ENCODE measurements around the gene EME2. TPM values are rescaled to one million over a fixed set of nuclear protein-coding genes. Genes with fewer than 3 reads are reported as not detected.

Gene EME2
- total RNA-seq, 3 donors from 2014 or later (not counting 1 experiment from before 2014, with no cell fraction given), result 30.0 to 33.8 (median 30.1) TPM

DNA sequence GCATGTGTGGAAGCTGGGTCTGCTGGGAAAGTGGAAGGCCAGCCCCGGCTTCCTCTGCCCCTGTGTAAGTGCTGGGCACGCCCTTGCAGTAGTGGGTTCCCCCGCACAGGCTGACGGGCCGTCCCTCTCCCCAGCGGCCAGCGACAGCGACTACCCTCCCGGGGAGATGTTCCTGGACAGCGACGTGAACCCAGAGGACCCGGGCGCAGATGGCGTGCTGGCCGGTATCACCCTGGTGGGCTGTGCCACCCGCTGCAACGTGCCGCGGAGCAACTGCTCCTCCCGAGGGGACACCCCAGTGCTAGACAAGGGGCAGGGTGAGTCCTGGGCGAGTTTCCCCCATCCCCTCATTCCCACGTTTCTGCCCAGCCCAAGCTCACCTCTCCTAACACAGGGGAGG lies 6.8 kb upstream of the EME2 start:
- Mint-ChIP-seq H3K9me3 (no peaks in the 10 kb centered on the region), H3K4me3 (no peak overlapping the region), H3K36me3 (peaks cover 7% of the 10 kb centered on the region), H3K27ac (peak overlapping the region in 1 of 2 donors; percentile 36), H3K27me3 (ENCODE audit: low read depth in 2 of 2) (no peaks in the 10 kb centered on the region), H3K4me1 (peaks cover 0 to 8% of the 10 kb centered on the region in 2 donors)
- no peak for DNase-seq
- Histone ChIP-seq H3K27ac (ENCODE audit: low read length) (no peak overlapping the region), H3K9me3 (ENCODE audit: control insufficient read depth, insufficient read depth, low read length) (no peaks in the 10 kb centered on the region), H3K36me3 (ENCODE audit: control insufficient read depth, insufficient read depth, low read length) (peaks cover 55% of the 10 kb centered on the region), H3K27me3 (ENCODE audit: control insufficient read depth, insufficient read depth, low read length) (no peaks in the 10 kb centered on the region), H3K4me1 (ENCODE audit: control insufficient read depth, insufficient read depth, low read length) (peaks cover 19% of the 10 kb centered on the region), H3K4me3 (ENCODE audit: low read length) (no peak overlapping the region)
- intact Hi-C loops (cut with micrococcal nuclease), result no loop called here
- TF ChIP-seq, protein P1, sequence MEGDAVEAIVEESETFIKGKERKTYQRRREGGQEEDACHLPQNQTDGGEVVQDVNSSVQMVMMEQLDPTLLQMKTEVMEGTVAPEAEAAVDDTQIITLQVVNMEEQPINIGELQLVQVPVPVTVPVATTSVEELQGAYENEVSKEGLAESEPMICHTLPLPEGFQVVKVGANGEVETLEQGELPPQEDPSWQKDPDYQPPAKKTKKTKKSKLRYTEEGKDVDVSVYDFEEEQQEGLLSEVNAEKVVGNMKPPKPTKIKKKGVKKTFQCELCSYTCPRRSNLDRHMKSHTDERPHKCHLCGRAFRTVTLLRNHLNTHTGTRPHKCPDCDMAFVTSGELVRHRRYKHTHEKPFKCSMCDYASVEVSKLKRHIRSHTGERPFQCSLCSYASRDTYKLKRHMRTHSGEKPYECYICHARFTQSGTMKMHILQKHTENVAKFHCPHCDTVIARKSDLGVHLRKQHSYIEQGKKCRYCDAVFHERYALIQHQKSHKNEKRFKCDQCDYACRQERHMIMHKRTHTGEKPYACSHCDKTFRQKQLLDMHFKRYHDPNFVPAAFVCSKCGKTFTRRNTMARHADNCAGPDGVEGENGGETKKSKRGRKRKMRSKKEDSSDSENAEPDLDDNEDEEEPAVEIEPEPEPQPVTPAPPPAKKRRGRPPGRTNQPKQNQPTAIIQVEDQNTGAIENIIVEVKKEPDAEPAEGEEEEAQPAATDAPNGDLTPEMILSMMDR (IDR thresholded peaks at IDR 0.05), result no peak
- 88% methylated on average over 22 of the region's 22 CpGs for WGBS (ENCODE audit: insufficient coverage)
- ATAC-seq, result no peak

DNA sequence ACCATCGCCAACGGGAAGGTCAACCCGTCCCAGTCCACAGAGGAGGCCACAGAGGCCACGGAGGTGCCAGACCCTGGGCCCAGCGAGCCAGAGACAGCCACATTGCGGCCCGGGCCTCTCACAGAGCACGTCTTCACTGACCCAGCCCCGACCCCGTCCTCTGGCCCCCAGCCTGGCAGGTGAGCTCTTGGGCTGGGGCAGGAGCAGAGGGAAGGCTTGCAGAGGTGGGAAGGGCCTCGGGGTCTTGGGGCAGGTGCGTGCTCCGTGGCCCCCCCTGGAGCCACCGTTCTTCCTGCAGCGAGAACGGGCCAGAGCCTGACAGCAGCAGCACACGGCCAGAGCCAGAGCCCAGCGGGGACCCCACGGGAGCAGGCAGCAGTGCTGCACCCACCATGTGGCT lies 6.4 kb upstream of the EME2 start:
- DNase-seq (no peak), ATAC-seq (no peak)
- Mint-ChIP-seq H3K4me3 (no peak overlapping the region), H3K27me3 (ENCODE audit: low read depth in 2 of 2) (no peaks in the 10 kb centered on the region), H3K36me3 (peaks cover 3% of the 10 kb centered on the region), H3K4me1 (peaks cover 0 to 8% of the 10 kb centered on the region in 2 donors), H3K9me3 (no peaks in the 10 kb centered on the region), H3K27ac (peak overlapping the region in 1 of 2 donors; percentile 36)
- no peak overlapping the region for H3K4me3 ChIP-seq (ENCODE audit: low read length)
- no peak overlapping the region for H3K27ac ChIP-seq (ENCODE audit: low read length)
- peaks cover 53% of the 10 kb centered on the region for H3K36me3 ChIP-seq (ENCODE audit: control insufficient read depth, insufficient read depth, low read length)
- no peaks in the 10 kb centered on the region for H3K9me3 ChIP-seq (ENCODE audit: control insufficient read depth, insufficient read depth, low read length)
- WGBS (ENCODE audit: insufficient coverage), result 94% methylated on average over 19 of the region's 19 CpGs
- no peaks in the 10 kb centered on the region for H3K27me3 ChIP-seq (ENCODE audit: control insufficient read depth, insufficient read depth, low read length)
- peaks cover 20% of the 10 kb centered on the region for H3K4me1 ChIP-seq (ENCODE audit: control insufficient read depth, insufficient read depth, low read length)
- TF ChIP-seq, protein P1 (IDR thresholded peaks at IDR 0.05), result no peak
- intact Hi-C loops (cut with micrococcal nuclease), result no loop called here

DNA sequence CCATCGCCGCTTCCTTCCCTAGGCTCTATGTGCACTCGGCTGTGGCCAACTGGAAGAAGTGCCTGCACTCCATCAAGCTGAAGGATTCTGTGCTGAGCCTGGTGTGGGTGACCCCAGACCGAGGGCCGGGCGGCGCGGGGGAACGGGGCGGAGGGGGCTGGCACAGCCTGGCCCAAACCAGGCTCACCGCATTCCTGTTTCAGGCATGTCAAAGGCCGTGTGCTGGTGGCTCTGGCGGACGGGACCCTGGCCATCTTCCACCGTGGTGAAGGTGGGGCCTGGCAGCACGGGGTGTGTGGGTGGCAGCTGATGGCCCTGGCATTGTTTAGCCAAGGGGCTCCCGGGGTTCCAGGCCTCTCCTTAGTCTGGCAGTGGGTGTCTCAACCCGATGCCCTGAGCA lies 5.9 kb upstream of the EME2 start:
- H3K27me3 Mint-ChIP-seq (ENCODE audit: low read depth in 2 of 2), result no peaks in the 10 kb centered on the region
- no peaks in the 10 kb centered on the region for H3K9me3 Mint-ChIP-seq
- TF ChIP-seq, protein P1 (IDR thresholded peaks at IDR 0.05), result no peak
- H3K4me1 Mint-ChIP-seq, result peaks cover 2 to 10% of the 10 kb centered on the region in 2 donors
- Histone ChIP-seq H3K4me1 (ENCODE audit: control insufficient read depth, insufficient read depth, low read length) (peaks cover 20% of the 10 kb centered on the region), H3K27me3 (ENCODE audit: control insufficient read depth, insufficient read depth, low read length) (no peaks in the 10 kb centered on the region), H3K36me3 (ENCODE audit: control insufficient read depth, insufficient read depth, low read length) (peaks cover 53% of the 10 kb centered on the region), H3K9me3 (ENCODE audit: control insufficient read depth, insufficient read depth, low read length) (no peaks in the 10 kb centered on the region), H3K27ac (ENCODE audit: low read length) (no peak overlapping the region), H3K4me3 (ENCODE audit: low read length) (no peak overlapping the region)
- H3K36me3 Mint-ChIP-seq, result no peaks in the 10 kb centered on the region
- intact Hi-C loops (cut with micrococcal nuclease), result no loop called here
- H3K4me3 Mint-ChIP-seq, result no peak overlapping the region
- no peak overlapping the region for H3K27ac Mint-ChIP-seq
- no peak for DNase-seq
- WGBS (ENCODE audit: insufficient coverage), result 96% methylated on average over 18 of the region's 18 CpGs
- ATAC-seq, result no peak
